K562 (cell line): ENCODE measurements around the gene IL1B. TPM values are rescaled to one million over a fixed set of nuclear protein-coding genes. Genes with fewer than 3 reads are reported as not detected.

Experiments used
- CCAR2 ChIP-seq: fragments of 200-400 bp; formaldehyde crosslinking; IDR thresholded peaks from 2 replicates; pipeline ENCODE4 v1.6.1; 2017; ENCODE audit warnings: mild to moderate bottlenecking, low read depth, low read length
- ETV1 ChIP-seq: fragments of 450-650 bp; conservative IDR thresholded peaks from 2 replicates; pipeline ENCODE4 v1.6.1; 2016; ENCODE audit warnings: missing genetic modification characterization, control low read depth, low read depth, missing compliant biosample characterization
- GABPA ChIP-seq: fragments of 200-800 bp; sonication (Bioruptor generic); conservative IDR thresholded peaks from 2 replicates; pipeline ENCODE4 v1.6.1; 2016; ENCODE audit warnings: low read depth, missing genetic modification characterization, missing compliant biosample characterization
- KAT7 ChIP-seq: sonication (generic); formaldehyde crosslinking; IDR thresholded peaks from 2 replicates; pipeline ENCODE4 v1.8.0; 2022; ENCODE audit warnings: missing genetic modification reagents, mild to moderate bottlenecking, borderline replicate concordance
- MAFF ChIP-seq: IDR thresholded peaks from 2 replicates; pipeline ENCODE4 v1.6.1; 2012; ENCODE audit warnings: low read length, improper control_type of control experiment
- MAFG ChIP-seq: fragments of 450-650 bp; conservative IDR thresholded peaks from 2 replicates; pipeline ENCODE4 v1.6.1; 2016; ENCODE audit warnings: missing genetic modification characterization, missing compliant biosample characterization
- NCOR1 ChIP-seq: fragments of 450-650 bp; IDR thresholded peaks from 2 replicates; pipeline ENCODE4 v1.6.1; 2016; ENCODE audit warnings: mild to moderate bottlenecking, moderate library complexity
- NEUROD1 ChIP-seq: fragments of 150-350 bp; IDR thresholded peaks from 2 replicates; pipeline ENCODE4 v1.6.1; 2014; ENCODE audit warnings: borderline replicate concordance, low read length, low read depth; ENCODE audit not compliant: partially characterized antibody
- PCBP1 ChIP-seq: fragments of 200-400 bp; formaldehyde crosslinking; IDR thresholded peaks from 2 replicates; pipeline ENCODE4 v1.6.1; 2018; ENCODE audit warnings: mild to moderate bottlenecking, low read depth, low read length; ENCODE audit not compliant: poor library complexity, severe bottlenecking
- PML ChIP-seq: IDR thresholded peaks from 2 replicates; pipeline ENCODE4 v1.6.1; 2012; ENCODE audit warnings: low read length, inconsistent platforms
- POLR2A ChIP-seq: fragments of 450-650 bp; conservative IDR thresholded peaks from 2 replicates; pipeline ENCODE4 v1.6.1; 2016
- RBM39 ChIP-seq: fragments of 200-400 bp; formaldehyde crosslinking; optimal IDR thresholded peaks from 2 replicates; pipeline ENCODE3; 2018; ENCODE audit warnings: low read depth, low read length
- RERE ChIP-seq: sonication (generic); formaldehyde crosslinking; IDR thresholded peaks from 2 replicates; pipeline ENCODE4 v1.8.0; 2023; ENCODE audit warnings: missing genetic modification reagents, mild to moderate bottlenecking, borderline replicate concordance
- SMAD1 ChIP-seq: fragments of 150-350 bp; IDR thresholded peaks from 2 replicates; pipeline ENCODE4 v1.6.1; 2014; ENCODE audit warnings: low read length, low read depth; ENCODE audit not compliant: partially characterized antibody
- SRF ChIP-seq, 2 experiments: fragments of 250-450, 450-650 bp in 1 of 2; sonication (Bioruptor Pico) in 1 of 2; sonication (generic) in 1 of 2; formaldehyde crosslinking; IDR thresholded peaks; 2 replicates each; pipeline versions ENCODE4 v1.5.0 to v1.5.1; 2020 to 2022; ENCODE audit warnings: mild to moderate bottlenecking in 1 of 2, missing genetic modification reagents in 1 of 2
- TEAD4 ChIP-seq, 2 experiments: sonication (generic) in 1 of 2; formaldehyde crosslinking in 1 of 2; IDR thresholded peaks; 2 replicates each; pipeline versions ENCODE4 v1.6.1 to v1.8.0; 2012 to 2022; ENCODE audit warnings: borderline replicate concordance in 1 of 2, inconsistent platforms in 1 of 2, low read length in 1 of 2, mild to moderate bottlenecking in 1 of 2, missing genetic modification reagents in 1 of 2
- YY1 ChIP-seq, 3 experiments: IDR thresholded peaks; 2 replicates each; pipeline ENCODE4 v1.6.1; 2011; ENCODE audit warnings: low read length in 2 of 3, mild to moderate bottlenecking in 2 of 3, moderate library complexity in 2 of 3, borderline replicate concordance in 1 of 3, control low read depth in 1 of 3, low read depth in 1 of 3; ENCODE audit not compliant: insufficient read depth in 3 of 3, insufficient replicate concordance in 2 of 3, control insufficient read depth in 1 of 3, insufficient read length in 1 of 3; ENCODE audit errors: extremely low read depth in 1 of 3
- ZNF263 ChIP-seq: sonication (generic); formaldehyde crosslinking; IDR thresholded peaks from 2 replicates; pipeline ENCODE4 v1.8.0; 2022; ENCODE audit warnings: mild to moderate bottlenecking, missing genetic modification reagents, borderline replicate concordance
- ZNF316 ChIP-seq: fragments of 450-650 bp; IDR thresholded peaks from 2 replicates; pipeline ENCODE4 v1.6.1; 2016
- ZNF778 ChIP-seq: fragments of 450-650 bp; formaldehyde crosslinking; IDR thresholded peaks from 2 replicates; pipeline ENCODE4 v1.4.0; 2020; ENCODE audit warnings: mild to moderate bottlenecking, moderate library complexity
- ZNF785 ChIP-seq: fragments of 250-450 bp; sonication (Bioruptor Pico); IDR thresholded peaks from 2 replicates; pipeline ENCODE4 v1.4.0; 2020; ENCODE audit warnings: mild to moderate bottlenecking
- polyA plus RNA-seq, 8 experiments: library from polyadenylated mRNA; depleted of rRNA in 4 of 8; stranded (reverse) in 5 of 8; unstranded in 3 of 8; fragments of >200 nt; fragmentation: Nextera tagmentation in 2 of 8; fragmentation: Illumina TruSeq in 1 of 8; extraction: Ambion mirVana in 2 of 8; extraction: Trizol in 1 of 8; gene quantifications; 2 replicates each; pipeline versions ENCODE4 v1.2.1 to v1.2.3, GENCODE V29; 2011 to 2014; ENCODE audit warnings: inconsistent platforms in 1 of 8, missing spikeins in 1 of 8
- total RNA-seq, 7 experiments: library from RNA; depleted of rRNA in 6 of 7; stranded (reverse); fragments of >200 nt in 6 of 7; fragmentation: Illumina TruSeq in 2 of 7; extraction: Trizol in 2 of 7; gene quantifications; 2 replicates each; pipeline versions ENCODE4 v1.2.1 to v1.2.3, GENCODE V29; 2011 to 2021; ENCODE audit warnings: low replicate concordance in 1 of 7
- TF ChIP-seq, protein P1 (sequence below): fragments of 250-450 bp; sonication (Bioruptor Pico); IDR thresholded peaks from 2 replicates; pipeline ENCODE4 v1.8.0; 2021; ENCODE audit warnings: mild to moderate bottlenecking, moderate library complexity

The IL1B gene
- total and polyA plus RNA-seq, 9 of the 15 experiments (the other 6 are each of a cell fraction or from before 2014, with no cell fraction given) = 0.29 TPM; not detected in 8

DNA sequence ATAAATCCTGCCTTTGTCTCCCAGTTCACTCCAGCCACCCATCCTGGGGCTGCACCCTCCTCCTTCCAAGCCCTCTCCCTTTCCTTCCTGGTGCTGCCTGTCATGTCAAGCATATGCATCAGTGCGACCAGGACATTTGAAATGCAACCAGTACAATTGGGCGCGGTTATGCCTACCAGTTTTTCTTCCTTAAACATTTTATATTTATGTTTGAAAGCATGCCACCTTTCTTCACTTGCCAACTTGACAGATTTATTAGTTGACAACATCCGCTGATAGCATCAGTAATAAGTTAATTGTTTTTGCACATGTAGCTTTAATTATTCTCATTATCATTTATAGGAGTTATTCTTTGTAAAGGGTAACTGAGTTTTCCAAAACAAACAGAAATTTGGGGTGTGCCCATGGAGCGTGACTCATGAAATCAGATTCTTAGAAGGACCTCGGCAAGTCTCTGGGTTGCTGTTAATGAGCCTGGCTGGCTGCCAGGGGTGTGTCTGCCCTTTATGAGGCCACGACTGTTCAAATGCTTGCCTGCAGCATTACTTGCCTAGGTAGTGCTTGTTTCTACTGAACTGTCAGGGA, 32.8 kb upstream of the IL1B start (continued):
- no peak for TF ChIP-seq YY1 (IDR thresholded peaks at IDR 0.05; ENCODE audit: borderline replicate concordance in 1 of 3, control insufficient read depth in 1 of 3, extremely low read depth in 1 of 3, insufficient read depth in 3 of 3, insufficient read length in 1 of 3, insufficient replicate concordance in 2 of 3, low read depth in 1 of 3, low read length in 2 of 3)
- TF ChIP-seq POLR2A = no peak
- no peak for TF ChIP-seq KAT7 (CRISPR knock-in tag)
- TF ChIP-seq, protein P1, sequence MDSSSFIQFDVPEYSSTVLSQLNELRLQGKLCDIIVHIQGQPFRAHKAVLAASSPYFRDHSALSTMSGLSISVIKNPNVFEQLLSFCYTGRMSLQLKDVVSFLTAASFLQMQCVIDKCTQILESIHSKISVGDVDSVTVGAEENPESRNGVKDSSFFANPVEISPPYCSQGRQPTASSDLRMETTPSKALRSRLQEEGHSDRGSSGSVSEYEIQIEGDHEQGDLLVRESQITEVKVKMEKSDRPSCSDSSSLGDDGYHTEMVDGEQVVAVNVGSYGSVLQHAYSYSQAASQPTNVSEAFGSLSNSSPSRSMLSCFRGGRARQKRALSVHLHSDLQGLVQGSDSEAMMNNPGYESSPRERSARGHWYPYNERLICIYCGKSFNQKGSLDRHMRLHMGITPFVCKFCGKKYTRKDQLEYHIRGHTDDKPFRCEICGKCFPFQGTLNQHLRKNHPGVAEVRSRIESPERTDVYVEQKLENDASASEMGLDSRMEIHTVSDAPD = no peak
- TF ChIP-seq PML = no peak
- no peak for TF ChIP-seq ZNF263
- no peak for TF ChIP-seq NEUROD1
- TF ChIP-seq RERE (CRISPR knock-in tag) = no peak
- TF ChIP-seq RBM39 = no peak
- TF ChIP-seq ETV1 (tag) = peak; percentile 74; the same call in 1 of the 2 replicates
- no peak for TF ChIP-seq ZNF778 (CRISPR knock-in tag)
- no peak for TF ChIP-seq PCBP1
- TF ChIP-seq SRF (CRISPR knock-in tag; IDR thresholded peaks at IDR 0.05) = no peak
- TF ChIP-seq TEAD4 (IDR thresholded peaks at IDR 0.05; ENCODE audit: low read length) = peak; percentile 32; the same call in 1 of the 2 replicates
- no peak for TF ChIP-seq TEAD4 (CRISPR knock-in tag; IDR thresholded peaks at IDR 0.05; ENCODE audit: borderline replicate concordance)
- peak; percentile 38; the same call in 1 of the 2 replicates for TF ChIP-seq NCOR1
- TF ChIP-seq MAFG = peak; percentile 82
- TF ChIP-seq CCAR2 = no peak
- peak; percentile 60; the same call in 1 of the 2 replicates for TF ChIP-seq MAFF
- peak; percentile 74 for TF ChIP-seq ZNF316
- TF ChIP-seq GABPA (tag) = peak; percentile 38
- TF ChIP-seq ZNF785 (CRISPR knock-in tag) = no peak
- TF ChIP-seq SMAD1 = peak; percentile 72
